D721Med (cell line): ENCODE results near the gene ATRNL1.
"Not testable (repeated sequence)": the region's sequence is repeated elsewhere in the genome, so short reads cannot be mapped to it uniquely, and the experiment has no call there.

Source experiments
- DNase-seq: peaks from one replicate; pipeline ENCODE4 v3.0.0; 2011; ENCODE audit warnings: low spot score; ENCODE audit not compliant: insufficient read length
- FAIRE-seq: peaks from 2 replicates; lab custom pipeline; 2011; peaks lifted over from hg19 to GRCh38; lab: Jason Lieb, UNC
- CTCF ChIP-seq: IDR thresholded peaks from 2 replicates; pipeline ENCODE4 v1.5.1; 2012; ENCODE audit warnings: mild to moderate bottlenecking, control low read depth; ENCODE audit not compliant: insufficient read depth; ENCODE audit errors: missing control alignments

Gene ATRNL1

DNA sequence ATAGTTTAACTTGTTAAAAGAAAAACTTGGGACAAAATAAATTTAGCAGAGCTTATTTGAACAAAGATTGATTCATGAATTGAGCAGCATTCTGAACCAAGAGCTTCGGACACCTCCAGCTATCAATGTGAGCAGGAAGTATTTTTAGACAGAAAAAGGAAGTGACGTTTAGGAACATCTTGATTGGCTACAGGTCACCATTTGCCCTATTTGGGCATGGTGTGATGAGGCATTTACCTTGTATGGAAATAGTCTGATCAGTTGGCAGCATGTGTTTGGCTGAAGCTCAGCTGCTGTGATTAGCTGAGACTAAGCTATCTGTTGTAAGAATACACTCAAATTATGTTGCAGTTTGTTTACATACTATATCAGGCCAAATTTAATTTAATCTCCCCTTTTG is 185.1 kb downstream of the ATRNL1 start:
- DNase-seq (no peak), FAIRE-seq (no peak)
- no peak for TF ChIP-seq CTCF

DNA sequence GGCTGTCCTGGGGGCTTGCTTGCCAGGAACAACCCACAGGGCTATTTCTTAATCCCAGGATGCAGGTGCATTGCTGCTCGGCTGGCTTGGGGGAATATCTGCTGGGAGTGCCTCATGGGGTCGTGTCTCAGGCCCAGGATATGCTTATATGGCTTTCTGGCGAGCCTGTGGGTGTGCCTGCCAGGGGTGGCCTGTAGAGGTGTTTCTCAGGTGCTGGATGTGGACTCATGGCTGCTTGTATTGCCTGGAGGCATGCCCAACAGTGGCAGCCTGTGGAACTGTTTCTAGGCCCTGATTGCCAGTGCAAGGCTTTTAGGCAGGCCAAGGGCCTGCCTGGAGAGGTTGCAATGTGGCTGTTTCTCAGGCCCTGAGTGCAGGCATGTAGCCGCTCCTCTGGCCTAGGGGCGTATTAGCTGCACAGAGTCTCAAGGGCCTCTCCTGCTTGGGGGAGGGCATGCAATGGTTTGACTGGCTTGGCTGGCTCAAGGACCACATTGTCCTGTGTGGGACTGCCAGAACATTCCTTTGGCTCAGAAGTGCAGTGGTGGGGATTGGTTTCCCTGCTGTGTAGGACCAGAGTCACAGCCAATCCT is 202.1 kb downstream of the ATRNL1 start:
- FAIRE-seq (no peak), DNase-seq (no peak)
- TF ChIP-seq CTCF, result no peak

- no peak for DNase-seq
- FAIRE-seq, result no peak
- no peak for TF ChIP-seq CTCF
Measured at GRCh38 chr10:115300080-115300479, 206.9 kb downstream of the ATRNL1 start.

DNA sequence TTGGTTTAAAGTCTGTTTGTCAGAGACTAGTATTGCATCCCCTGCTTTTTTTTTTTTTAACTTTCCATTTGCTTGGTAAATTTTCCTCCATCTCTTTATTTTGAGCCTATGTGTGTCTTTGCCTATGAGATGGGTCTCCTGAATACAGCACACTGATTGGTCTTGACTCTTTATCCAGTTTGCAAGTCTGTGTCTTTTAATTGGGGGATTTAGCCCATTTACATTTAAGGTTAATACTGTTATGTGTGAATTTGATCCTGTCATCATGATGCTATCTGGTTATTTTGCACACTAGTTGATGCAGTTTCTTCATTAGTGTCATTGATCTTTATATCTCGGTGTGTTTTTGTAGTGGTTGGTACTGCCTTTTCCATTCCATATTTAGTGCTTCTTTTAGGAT is 226.5 kb downstream of the ATRNL1 start:
- FAIRE-seq, DNase-seq: not testable (repeated sequence)

- DNase-seq, result no peak
- no peak for TF ChIP-seq CTCF
- FAIRE-seq, result no peak
Measured at GRCh38 chr10:115321360-115321759, 228.2 kb downstream of the ATRNL1 start.

GRCh38 chr10:115328331-115328730 is 235.2 kb downstream of the ATRNL1 start:
- TF ChIP-seq CTCF, result no peak
- DNase-seq (no peak), FAIRE-seq (no peak)

DNA sequence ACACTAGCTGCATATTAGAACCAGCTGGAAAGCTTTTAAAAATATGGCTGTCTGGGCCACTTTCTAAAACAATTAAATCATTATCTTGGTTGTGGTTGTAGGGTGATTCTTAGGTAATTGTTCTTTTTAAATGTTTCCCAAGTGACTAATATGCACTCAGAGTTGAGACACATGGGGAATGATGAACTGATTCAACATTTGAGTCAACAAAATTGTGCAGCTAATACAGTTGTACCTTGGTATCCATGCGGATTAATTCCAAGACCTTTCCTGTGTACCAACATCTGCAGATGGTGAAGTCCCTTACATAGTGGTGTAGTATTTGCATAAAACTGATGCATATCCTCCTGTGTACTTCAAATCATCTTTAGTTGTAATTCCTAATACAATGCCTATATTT is 242.2 kb downstream of the ATRNL1 start:
- FAIRE-seq, result no peak
- no peak for TF ChIP-seq CTCF

More for the DNA sequence above, 242.2 kb downstream of the ATRNL1 start:
- no peak for DNase-seq
